GM18909 (cell line): ENCODE measurements around the gene HSFX3.
"Not testable (repeated sequence)": the region's sequence is repeated elsewhere in the genome, so short reads cannot be mapped to it uniquely, and the experiment has no call there.

Experiments used
- ATAC-seq: cut with Tn5 transposase; IDR thresholded peaks from one replicate; pipeline ENCODE4 v1.9.1; 2021; ENCODE audit warnings: mild to moderate bottlenecking; ENCODE audit not compliant: unreplicated experiment, poor library complexity

The HSFX3 gene

DNA sequence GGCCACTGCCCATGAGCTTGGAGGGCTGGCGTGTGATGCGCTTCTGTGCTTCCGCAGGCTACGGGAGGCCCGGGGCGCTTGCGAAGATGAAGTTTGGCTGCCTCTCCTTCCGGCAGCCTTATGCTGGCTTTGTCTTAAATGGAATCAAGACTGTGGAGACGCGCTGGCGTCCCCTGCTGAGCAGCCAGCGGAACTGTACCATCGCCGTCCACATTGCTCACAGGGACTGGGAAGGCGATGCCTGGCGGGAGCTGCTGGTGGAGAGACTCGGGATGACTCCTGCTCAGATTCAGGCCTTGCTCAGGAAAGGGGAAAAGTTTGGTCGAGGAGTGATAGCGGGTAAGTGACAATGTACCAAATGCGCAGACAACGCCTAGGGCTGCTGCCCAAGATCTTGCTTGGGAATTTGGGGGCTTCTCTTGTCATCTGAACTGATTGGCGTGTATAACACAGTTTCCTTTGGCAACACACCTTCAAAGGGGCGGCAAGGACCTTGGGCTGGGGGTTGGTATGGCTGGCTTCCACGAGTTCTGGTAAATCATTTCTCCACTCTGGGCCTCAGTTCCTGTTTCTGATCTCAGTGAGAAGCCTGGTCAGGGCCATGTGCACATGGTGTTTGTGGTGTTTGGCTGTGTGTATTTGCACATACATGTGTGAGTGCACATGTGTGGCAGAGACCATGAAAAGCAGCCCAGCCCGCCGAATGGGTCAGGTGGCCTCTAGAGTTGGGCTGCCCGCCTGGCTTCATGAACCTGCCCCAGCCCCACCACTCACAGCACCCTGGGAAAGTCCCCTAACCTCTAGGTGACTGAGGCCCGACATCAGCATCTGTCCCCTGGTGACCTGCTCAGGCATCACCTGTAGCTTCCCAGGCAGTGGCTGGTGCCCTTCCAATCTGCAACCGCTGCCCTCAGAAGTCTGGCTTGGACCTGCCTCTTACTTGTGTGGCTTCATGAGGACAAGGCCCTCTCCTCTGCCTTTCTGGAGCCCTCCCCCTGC lies 3.9 kb downstream of the HSFX3 start:
- ATAC-seq: peak; percentile 63

- no peak for ATAC-seq
Measured at GRCh38 chrX:149541521-149542047, 8.1 kb downstream of the HSFX3 start.

DNA sequence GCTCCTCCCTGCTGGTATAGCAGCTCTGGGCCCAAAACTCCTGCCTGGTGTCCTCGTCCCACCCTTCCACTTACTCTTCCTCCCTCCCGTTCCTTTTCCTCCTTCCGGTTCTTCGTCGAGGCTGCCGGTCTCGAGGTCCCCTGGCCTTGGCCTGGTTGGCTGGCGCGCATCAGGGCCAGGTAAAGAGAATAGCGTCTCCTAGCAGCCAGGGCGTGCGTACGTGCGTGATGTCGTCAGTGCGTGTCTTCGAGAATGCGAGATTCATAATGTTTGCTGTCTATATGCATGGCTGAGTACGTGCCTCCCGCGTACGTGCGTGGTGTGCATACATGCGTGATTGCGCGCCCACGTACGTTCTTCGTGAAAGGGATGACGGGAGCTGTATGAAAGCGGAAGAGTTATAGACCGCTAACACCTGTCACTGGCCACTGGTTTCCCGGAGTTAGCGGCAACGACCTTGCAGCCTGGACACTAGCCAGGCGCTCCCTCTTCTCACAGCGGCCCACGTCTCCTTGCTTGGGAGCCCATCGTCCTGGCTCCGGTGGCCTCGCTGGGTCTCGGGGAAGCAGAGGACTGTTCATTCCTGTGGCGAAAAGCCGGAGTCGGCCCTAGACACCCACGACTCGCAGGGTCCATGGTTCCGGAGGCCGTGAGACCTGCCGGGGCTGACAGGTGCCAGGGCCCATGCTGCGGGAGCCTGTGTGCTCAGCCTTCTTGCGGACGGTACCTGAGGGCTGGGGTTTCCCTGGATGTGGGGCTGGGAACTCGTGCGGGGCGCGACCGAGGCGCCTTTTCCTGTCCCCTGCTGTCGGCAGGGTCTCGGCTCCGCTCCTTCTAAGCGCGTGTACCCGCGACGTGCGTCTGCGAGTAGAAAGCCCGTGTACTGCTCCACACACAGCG lies 8.9 kb downstream of the HSFX3 start, which contains the start of gene EOLA1:
Gene EOLA1, plus strand, starts transcription at position 392 of the 900 bp plus-strand sequence. CDS start 4,619 bp downstream, outside the sequence.
- ATAC-seq: peak; percentile 84

- ATAC-seq: peak; percentile 11
Measured at GRCh38 chrX:149540131-149540620, 9.5 kb downstream of the HSFX3 start.

DNA sequence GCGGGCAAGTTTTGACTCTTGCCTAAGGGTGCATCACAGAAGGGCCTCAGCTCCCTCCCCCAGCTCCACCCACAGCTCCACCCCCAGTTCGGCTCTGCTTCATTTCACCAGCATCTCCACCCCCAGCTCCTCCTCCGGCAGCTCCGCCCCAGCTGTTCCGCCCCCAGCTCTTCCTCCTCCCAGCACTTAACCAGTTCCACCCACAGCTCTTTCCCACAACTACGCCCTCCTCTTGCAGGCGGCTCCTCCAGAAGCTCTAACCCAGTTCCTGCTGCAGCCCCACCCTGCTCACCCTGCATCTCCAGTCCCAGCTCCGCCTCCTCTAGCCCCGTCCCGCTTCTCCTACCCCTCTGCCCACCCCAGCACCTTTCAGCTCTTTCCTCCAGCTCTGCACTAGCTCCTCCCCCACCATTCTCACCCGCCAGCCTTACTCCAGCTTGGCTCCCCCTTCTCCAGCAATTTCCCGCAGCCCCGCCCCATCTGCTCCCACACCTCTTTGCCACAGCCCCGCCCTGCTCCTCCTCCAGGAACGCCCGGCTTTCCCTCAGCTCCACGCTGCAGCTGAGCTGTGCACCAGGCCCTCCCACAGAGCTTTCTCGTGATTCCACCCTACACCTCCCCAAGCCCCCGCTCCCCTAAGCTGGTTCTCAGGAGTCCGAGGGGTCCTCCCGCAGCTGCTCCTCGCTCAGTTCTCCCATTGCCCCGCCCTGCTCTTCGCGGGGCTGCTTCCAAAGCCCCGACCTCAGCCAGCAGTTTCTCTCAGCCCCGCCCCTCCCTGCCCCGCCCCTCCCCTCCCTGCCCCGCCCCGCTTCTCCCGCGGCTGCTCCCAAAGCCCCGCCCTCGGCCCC lies 10.2 kb downstream of the HSFX3 start:
- ATAC-seq: peak; percentile 55

GRCh38 chrX:149537474-149537873 lies 12.2 kb downstream of the HSFX3 start:
- not testable (repeated sequence) for ATAC-seq

DNA sequence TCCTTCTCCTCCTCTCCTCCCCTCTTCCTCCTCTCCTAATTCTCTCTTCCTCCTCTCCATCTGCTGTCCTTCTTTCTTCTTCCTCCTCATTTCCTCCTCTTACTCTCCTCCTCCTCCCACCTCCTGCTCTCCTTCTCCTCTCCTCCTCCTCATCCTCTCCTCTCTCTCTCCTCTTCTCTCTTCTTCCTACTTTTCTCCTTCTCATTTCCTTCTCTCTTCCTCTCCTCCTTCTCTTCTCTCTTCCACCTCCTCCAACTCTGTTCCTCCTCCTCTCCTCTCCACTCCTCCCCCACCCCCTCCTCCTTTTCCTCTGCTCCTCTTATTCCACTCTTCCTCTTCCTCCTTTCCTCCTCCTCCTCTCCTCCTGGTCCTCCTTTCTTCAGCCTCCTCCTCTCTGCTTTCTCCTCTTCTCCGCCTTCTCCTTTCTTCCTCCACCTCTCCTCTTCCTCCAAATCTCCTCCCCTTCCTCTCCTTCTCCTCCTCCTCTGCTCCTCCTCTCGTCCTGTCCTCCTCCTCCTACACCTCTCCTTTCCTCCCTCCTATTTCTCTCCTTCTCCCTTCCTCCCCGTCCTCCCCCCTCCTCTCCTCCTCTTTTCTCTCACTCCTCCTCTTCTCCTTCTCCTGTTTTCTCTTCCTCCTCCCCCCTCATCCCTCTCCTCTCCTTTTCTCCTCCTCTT lies 14.7 kb downstream of the HSFX3 start:
- not testable (repeated sequence) for ATAC-seq

DNA sequence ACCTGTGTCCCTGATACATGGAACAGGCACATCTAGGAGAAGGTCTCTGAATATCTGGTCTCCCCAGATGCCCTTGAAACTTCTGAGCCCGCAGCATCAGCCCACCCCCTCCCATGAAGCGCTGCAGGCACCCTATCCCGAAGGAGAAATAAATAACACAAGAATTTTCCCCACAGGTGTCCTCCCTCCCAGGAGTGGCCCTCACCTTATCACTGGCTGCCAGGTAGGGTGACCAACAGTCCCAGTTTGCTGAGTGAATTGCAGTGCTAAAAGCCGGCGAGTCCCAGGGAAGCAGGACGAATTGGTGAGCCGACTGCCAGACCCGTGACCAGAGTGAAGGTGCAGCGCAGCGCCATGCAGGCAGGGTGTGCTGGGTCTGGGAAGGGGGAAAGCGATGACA lies 15.7 kb downstream of the HSFX3 start:
- ATAC-seq: not testable (repeated sequence)

- not testable (repeated sequence) for ATAC-seq
Measured at GRCh38 chrX:149532868-149533267, 16.9 kb downstream of the HSFX3 start.

GRCh38 chrX:149531599-149531998 lies 18.1 kb downstream of the HSFX3 start:
- peak; percentile 74 for ATAC-seq

DNA sequence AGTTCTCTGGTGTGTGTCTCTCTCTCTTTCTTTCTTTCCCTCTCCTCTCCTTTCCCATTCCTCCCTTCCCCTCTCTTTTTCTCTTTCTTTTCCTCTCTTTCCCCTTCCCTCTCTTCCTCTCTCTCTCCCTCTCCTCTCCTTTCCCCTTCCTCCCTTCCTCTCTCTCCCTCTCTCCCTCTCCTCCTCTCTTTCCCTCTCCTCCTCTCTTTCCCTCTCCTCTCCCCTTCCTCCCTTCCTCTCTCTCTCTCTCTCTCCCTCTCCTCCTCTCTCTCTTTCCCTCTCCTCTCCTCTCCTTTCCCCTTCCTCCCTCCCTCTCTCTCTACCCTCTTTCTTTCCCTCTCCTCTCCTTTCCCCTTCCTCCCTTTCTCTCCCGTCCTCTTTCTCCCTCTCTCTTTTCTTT lies 21.3 kb downstream of the HSFX3 start:
- ATAC-seq: no peak

DNA sequence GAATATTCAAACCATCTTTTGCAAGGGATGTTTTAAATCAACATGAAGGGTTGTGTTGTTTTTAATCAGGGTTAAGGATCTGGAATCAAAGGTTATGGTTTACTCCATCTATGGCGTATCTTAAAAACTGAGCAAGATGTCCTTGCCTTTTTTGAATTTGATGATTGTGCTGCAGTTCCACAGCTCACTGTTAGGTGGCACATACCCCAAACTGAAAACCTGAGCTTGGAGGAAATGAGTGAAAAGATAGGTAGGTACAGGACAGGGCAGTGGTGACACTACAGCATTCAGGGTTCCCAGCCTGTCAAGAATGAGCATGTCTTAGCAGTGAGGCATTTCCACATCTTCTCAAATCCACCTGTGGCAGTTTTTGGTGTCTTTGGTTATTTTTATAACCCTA lies 22.0 kb downstream of the HSFX3 start:
- peak; percentile 33 for ATAC-seq

DNA sequence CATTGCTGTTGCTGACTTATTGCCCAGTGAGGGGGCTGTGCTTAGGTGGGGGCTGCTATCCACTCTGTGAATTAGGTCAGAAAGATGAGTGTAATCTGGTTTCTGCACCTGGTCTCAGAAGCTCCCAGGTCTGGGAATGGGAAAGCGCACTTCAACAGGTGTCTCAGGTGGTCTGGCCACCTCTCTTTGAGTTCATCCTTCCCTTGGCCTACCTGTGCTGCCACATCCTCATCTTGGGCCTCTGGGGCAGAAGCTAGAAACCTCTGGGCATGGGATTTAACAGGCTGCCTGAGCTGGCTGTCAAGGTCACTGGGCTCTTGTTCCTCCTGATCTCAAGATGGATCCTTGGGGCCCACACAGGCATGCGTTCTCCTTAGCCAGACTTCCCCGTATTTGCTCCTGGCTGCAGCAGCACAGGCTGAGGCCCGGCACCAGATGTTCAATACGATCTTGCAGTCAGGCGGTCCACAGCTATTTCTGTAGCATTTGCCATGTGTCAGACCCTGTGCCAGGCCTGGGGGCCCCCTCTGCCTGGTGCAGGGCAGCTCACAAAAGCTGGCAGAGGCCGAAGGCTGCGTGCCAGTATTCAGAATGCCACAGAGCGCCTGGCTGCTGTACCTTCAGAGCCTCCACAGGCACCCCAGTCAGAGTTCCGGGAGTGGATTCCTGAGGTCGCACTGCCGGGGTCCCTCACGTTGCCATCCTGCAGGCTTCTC lies 23.2 kb downstream of the HSFX3 start:
- not testable (repeated sequence) for ATAC-seq

DNA sequence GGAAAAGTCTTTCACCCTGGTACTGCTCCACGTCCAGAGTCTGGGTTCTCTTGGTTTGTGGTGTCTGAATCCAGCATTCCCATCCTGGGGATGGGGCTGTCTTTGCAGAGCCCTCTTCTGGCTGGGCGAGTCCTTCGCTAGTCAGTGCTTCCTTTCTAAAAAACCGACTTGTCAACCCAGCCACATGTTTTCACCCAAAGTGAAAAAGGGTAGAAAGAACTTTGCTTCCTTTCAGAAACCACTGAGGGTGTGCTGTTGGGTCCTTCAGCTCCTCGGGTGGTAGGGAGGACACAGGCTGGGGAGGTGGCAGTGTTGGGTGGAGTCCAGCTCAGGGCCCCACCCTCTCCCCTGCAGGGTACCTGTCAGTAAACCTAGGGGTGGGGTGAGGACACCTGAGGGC lies 23.8 kb downstream of the HSFX3 start:
- peak; percentile 46 for ATAC-seq

GRCh38 chrX:149525389-149525788 lies 24.3 kb downstream of the HSFX3 start:
- ATAC-seq: peak; percentile 94

GRCh38 chrX:149522916-149523315 lies 26.8 kb downstream of the HSFX3 start:
- no peak for ATAC-seq

DNA sequence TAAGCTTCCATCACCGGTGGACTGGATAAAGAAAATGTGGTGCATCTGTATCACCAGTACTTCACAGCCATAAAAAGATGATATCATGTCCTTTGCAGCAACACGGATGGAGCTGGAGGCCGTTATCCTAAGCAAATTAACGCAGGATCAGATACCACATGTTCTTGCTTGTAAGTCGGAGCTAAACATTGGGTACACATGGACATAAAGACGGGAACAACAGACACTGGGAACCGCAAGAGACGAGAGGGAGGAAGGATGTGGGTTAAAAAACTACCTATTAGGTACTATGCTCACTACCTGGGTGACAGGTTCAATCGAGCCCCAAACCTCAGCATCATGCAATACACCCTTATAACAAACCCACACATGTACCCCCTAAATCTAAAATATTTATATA lies 28.3 kb downstream of the HSFX3 start:
- no peak for ATAC-seq

DNA sequence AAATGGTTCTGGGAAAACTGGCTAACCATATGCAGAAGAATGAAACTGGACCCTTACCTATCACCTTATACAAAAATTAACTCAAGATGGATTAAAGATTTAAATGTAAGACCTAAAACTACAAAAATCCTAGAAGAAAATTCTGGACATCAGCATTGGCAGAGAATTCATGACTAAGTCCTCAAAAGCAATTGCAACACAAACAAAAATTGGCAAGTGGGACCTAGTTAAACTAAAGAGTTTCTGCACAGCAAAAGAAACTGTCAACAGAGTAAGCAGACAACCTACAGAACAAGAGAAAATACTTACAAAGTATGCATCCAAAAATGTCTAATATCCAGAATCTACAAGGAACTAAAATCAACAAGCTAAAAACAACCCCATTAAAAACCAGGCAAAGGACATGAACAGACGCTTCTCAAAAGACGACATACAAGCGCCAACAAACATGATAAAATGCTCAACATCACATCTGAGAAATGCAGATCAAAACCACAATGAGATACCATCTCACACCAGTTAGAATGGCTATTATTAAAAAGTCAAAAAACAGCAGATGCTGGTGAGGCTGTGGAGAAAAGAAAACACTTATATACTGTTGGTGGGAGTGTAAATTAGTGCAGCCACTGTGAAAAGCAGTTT lies 29.0 kb downstream of the HSFX3 start:
- not testable (repeated sequence) for ATAC-seq
